K562 (cell line): ENCODE measurements around the gene ASB7. TPM values are rescaled to one million over a fixed set of nuclear protein-coding genes. Genes with fewer than 3 reads are reported as not detected.

ENCODE experiments used
- ATAC-seq: fragments of 200-7000 bp; cut with Tn5 transposase; 3 replicates; pipeline ENCODE4 v1.9.1; 2020; ENCODE audit warnings: moderate library complexity
- BruUV-seq: library from RNA; stranded (reverse); fragments of 400-500 nt; replicated peaks from 2 replicates; lab custom pipeline; 2021; lab: Mats Ljungman, UMichigan
- CTCF ChIA-PET: fragments of 300-600 bp; formaldehyde crosslinking; extraction: SDS; loops from one replicate; lab custom pipeline; 2021; ENCODE audit warnings: low intra/inter-chr PET ratio; lab: Yijun Ruan, JAX
- POLR2A ChIA-PET: fragments of 300-600, 350-650 bp; sonication (Branson Sonifier 250); formaldehyde crosslinking; extraction: SDS; loops from one replicate; lab custom pipeline; 2021; ENCODE audit warnings: antibody characterized with exemption, inconsistent platforms; lab: Yijun Ruan, JAX
- DNase-seq, 4 experiments: peaks; one replicate each; pipeline versions ENCODE4 v3.0.0 to v3.0.0-alpha.2; 2011 to 2018; ENCODE audit warnings: low spot score in 3 of 4, mixed read lengths in 3 of 4; ENCODE audit errors: extremely low read depth in 1 of 4
- FAIRE-seq: peaks from 2 replicates; lab custom pipeline; 2011; peaks lifted over from hg19 to GRCh38; lab: Jason Lieb, UNC
- H2AFZ ChIP-seq: 2 replicates; pipeline ENCODE4 v1.6.0; 2011; ENCODE audit warnings: low read depth, low read length, control low read depth, inconsistent platforms
- H3K27ac ChIP-seq: fragments of 200-600 bp; 3 replicates; pipeline ENCODE4 v1.8.0; 2011; ENCODE audit warnings: low read depth, mild to moderate bottlenecking, control low read depth, inconsistent platforms, low read length, moderate library complexity, mixed read lengths; ENCODE audit errors: extremely low read depth
- H3K27me3 ChIP-seq, 2 experiments: fragments of 300-600 bp in 1 of 2; 2 replicates in 1 of 2; 3 replicates in 1 of 2; pipeline versions ENCODE4 v1.6.0 to v1.8.0; 2011; ENCODE audit warnings: inconsistent platforms in 2 of 2, low read length in 2 of 2, mild to moderate bottlenecking in 1 of 2, mixed read lengths in 1 of 2, moderate library complexity in 1 of 2; ENCODE audit not compliant: control insufficient read depth in 2 of 2, insufficient read depth in 2 of 2
- H3K36me3 ChIP-seq: fragments of 300-600 bp; 3 replicates; pipeline ENCODE4 v1.8.0; 2011; ENCODE audit warnings: mild to moderate bottlenecking, low read length, inconsistent platforms; ENCODE audit not compliant: control insufficient read depth, insufficient read depth
- H3K4me1 ChIP-seq, 2 experiments: fragments of 200-600 bp in 1 of 2; replicated peaks in 1 of 2; 2 replicates in 1 of 2; 3 replicates in 1 of 2; pipeline versions ENCODE4 v1.5.1 to v1.8.0; 2011; ENCODE audit warnings: inconsistent platforms in 2 of 2, low read length in 2 of 2, mild to moderate bottlenecking in 1 of 2, mixed read lengths in 1 of 2, moderate library complexity in 1 of 2; ENCODE audit not compliant: control insufficient read depth in 2 of 2, insufficient read depth in 2 of 2
- H3K4me2 ChIP-seq: 2 replicates; pipeline ENCODE4 v1.6.1; 2011; ENCODE audit warnings: low read length, control low read depth, inconsistent platforms, mixed read lengths; ENCODE audit not compliant: insufficient read depth
- H3K4me3 ChIP-seq: fragments of 200-600 bp; sonication (generic), shearing (Covaris generic); 2 replicates; pipeline ENCODE4 v1.5.1; 2016; ENCODE audit warnings: control low read depth, inconsistent platforms
- H3K79me2 ChIP-seq: fragments of 200-600 bp; 3 replicates; pipeline ENCODE4 v1.8.0; 2011; ENCODE audit warnings: low read length, inconsistent platforms; ENCODE audit not compliant: control insufficient read depth, insufficient read depth
- H3K9ac ChIP-seq, 2 experiments: 2 replicates each; pipeline versions ENCODE4 v1.6.0 to v1.6.1; 2011; ENCODE audit warnings: low read depth in 2 of 2, low read length in 2 of 2, control low read depth in 1 of 2, inconsistent platforms in 1 of 2, mild to moderate bottlenecking in 1 of 2, mixed read lengths in 1 of 2; ENCODE audit not compliant: insufficient read depth in 1 of 2
- H3K9me1 ChIP-seq: one replicate; pipeline ENCODE4 v1.6.0; 2011; ENCODE audit warnings: inconsistent platforms, mild to moderate bottlenecking, low read length, moderate library complexity; ENCODE audit not compliant: control insufficient read depth, insufficient read depth
- H3K9me3 ChIP-seq: replicated peaks from 2 replicates; pipeline ENCODE4 v1.5.1; 2011; ENCODE audit warnings: low read depth, low read length, inconsistent platforms; ENCODE audit not compliant: control insufficient read depth, insufficient read depth
- H4K20me1 ChIP-seq: replicated peaks from 2 replicates; pipeline ENCODE4 v1.6.1; 2011; ENCODE audit warnings: low read length, inconsistent platforms, mixed read lengths; ENCODE audit not compliant: control insufficient read depth, insufficient read depth
- CTCF ChIP-seq, 3 experiments: IDR thresholded peaks in 2 of 3; conservative IDR thresholded peaks in 1 of 3; 2 replicates each; pipeline ENCODE4 v1.5.1; 2011 to 2012; ENCODE audit warnings: low read length in 3 of 3, mild to moderate bottlenecking in 3 of 3, control low read depth in 2 of 3, improper control_type of control experiment in 1 of 3, inconsistent platforms in 1 of 3, low read depth in 1 of 3, mixed read lengths in 1 of 3, moderate library complexity in 1 of 3; ENCODE audit not compliant: insufficient read depth in 2 of 3
- NR2C2 ChIP-seq, 2 experiments: fragments of 200-800 bp in 1 of 2; sonication (Bioruptor generic) in 1 of 2; sonication (generic) in 1 of 2; formaldehyde crosslinking in 1 of 2; IDR thresholded peaks; 2 replicates each; pipeline versions ENCODE4 v1.6.1 to v1.8.0; 2016 to 2022; ENCODE audit warnings: mild to moderate bottlenecking in 1 of 2, missing compliant biosample characterization in 1 of 2, missing genetic modification characterization in 1 of 2, missing genetic modification reagents in 1 of 2
- WGBS: fragments of 100-300 bp; shearing (Covaris generic); methylation state at CpG from one replicate; pipeline ENCODE4 v1.1.6; 2016; ENCODE audit warnings: low coverage, mixed read lengths; ENCODE audit not compliant: insufficient coverage; ENCODE audit errors: missing lambda C conversion rate; 5-methylcytosine and 5-hydroxymethylcytosine counted together
- in situ Hi-C: fragments of 300-500 bp; cut with MboI; formaldehyde crosslinking; loops from 4 replicates; pipeline ENCODE4 v1.15.0; 2018; ENCODE audit warnings: inconsistent platforms, mixed read lengths
- intact Hi-C: fragments of 100-400 bp; cut with micrococcal nuclease; formaldehyde crosslinking; loops from 2 replicates; pipeline ENCODE4 v1.14.2; 2022
- polyA plus RNA-seq, 8 experiments: library from polyadenylated mRNA; depleted of rRNA in 4 of 8; stranded (reverse) in 5 of 8; unstranded in 3 of 8; fragments of >200 nt; fragmentation: Nextera tagmentation in 2 of 8; fragmentation: Illumina TruSeq in 1 of 8; extraction: Ambion mirVana in 2 of 8; extraction: Trizol in 1 of 8; gene quantifications; 2 replicates each; pipeline versions ENCODE4 v1.2.1 to v1.2.3, GENCODE V29; 2011 to 2014; ENCODE audit warnings: inconsistent platforms in 1 of 8, missing spikeins in 1 of 8
- total RNA-seq, 7 experiments: library from RNA; depleted of rRNA in 6 of 7; stranded (reverse); fragments of >200 nt in 6 of 7; fragmentation: Illumina TruSeq in 2 of 7; extraction: Trizol in 2 of 7; gene quantifications; 2 replicates each; pipeline versions ENCODE4 v1.2.1 to v1.2.3, GENCODE V29; 2011 to 2021; ENCODE audit warnings: low replicate concordance in 1 of 7

The ASB7 gene
- total and polyA plus RNA-seq, 9 of the 15 experiments (the other 6 are each of a cell fraction or from before 2014, with no cell fraction given) = 1.8 to 10.1 (median 6.8) TPM

- TF ChIP-seq NR2C2 (CRISPR knock-in tag; IDR thresholded peaks at IDR 0.05) (no peak), NR2C2 (tag; IDR thresholded peaks at IDR 0.05) (no peak), CTCF (IDR thresholded peaks at IDR 0.05 in 2 of 3, conservative IDR thresholded peaks at IDR 0.05 in 1 of 3; ENCODE audit: insufficient read depth in 2 of 3, low read depth in 1 of 3, low read length in 3 of 3) (peak in 1 of 3 experiments; percentile 27; a peak in 1 of 6 replicates)
- Histone ChIP-seq H3K9ac (no peak overlapping the region), H3K27ac (no peak overlapping the region), H3K79me2 (no peaks in the 10 kb centered on the region), H3K4me2 (no peak overlapping the region), H4K20me1 (no peaks in the 10 kb centered on the region; the same call in 1 of the 2 replicates), H3K4me1 (no peaks in the 10 kb centered on the region), H3K9me3 (no peaks in the 10 kb centered on the region), H3K27me3 (peaks cover 0 to 9% of the 10 kb centered on the region in 2 experiments; a peak in 2 of 5 replicates), H3K4me3 (no peak overlapping the region), H2AFZ (no peak overlapping the region), H3K36me3 (no peaks in the 10 kb centered on the region), H3K9me1 (no peaks in the 10 kb centered on the region)
- intact Hi-C loops = no loop called here
- 58% methylated on average over 1 of the region's 1 CpG for WGBS
- BruUV-seq = no TSS peak
- ChIA-PET POLR2A (no interaction called here), CTCF (interaction anchor here (0.7 kb wide), 1 partner anchor 308 kb away, joined by 3 read pairs; no protein-coding TSS in a partner anchor)
- in situ Hi-C loops = no loop called here
- ATAC-seq (no peak), DNase-seq (peak in 2 of 4 experiments; percentile 22 to 24), FAIRE-seq (no peak)
Observed at GRCh38 chr15:100650685-100651084, 48.3 kb downstream of the ASB7 start.
